Measurements from ENCODE around the gene ADPRH. TPM values are rescaled to one million over a fixed set of nuclear protein-coding genes. Genes with fewer than 3 reads are reported as not detected.

The ADPRH gene
- total and polyA plus RNA-seq, 2 of the 4 experiments (the other 2 are of a cell fraction), result under 0.01 to 0.12 TPM

DNA sequence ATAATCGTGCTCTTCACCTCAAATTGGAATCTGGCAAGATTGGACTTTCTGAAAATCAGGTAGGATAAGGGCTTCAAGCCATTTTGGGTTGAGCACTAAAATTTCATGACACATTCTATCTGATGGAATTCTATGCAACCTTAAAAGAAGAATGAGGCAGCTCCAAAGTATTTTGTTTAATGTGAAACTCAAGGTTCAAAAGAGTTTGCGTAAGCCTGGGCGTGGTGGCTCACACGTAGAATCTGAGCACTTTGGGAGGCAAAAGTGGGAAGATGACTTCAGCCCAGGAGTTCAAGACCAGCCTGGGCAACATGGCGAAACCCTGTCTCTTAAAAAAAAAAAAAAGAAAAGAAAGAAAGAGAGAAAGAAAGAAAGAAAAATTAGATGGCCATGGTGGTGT is 14.8 kb downstream of the ADPRH start:
- Histone ChIP-seq H3K4me3 (ENCODE audit: insufficient read depth, low read depth, low read length) (no peak overlapping the region), H2BK5ac (ENCODE audit: low read depth, low read length, poor library complexity, severe bottlenecking) (no peak overlapping the region), H2AK9ac (replicated peaks; ENCODE audit: low read depth, low read length, poor library complexity) (no peak overlapping the region), H4K5ac (ENCODE audit: low read depth, low read length) (no peak overlapping the region), H2BK20ac (ENCODE audit: low read depth, low read length) (no peak overlapping the region), H3K14ac (replicated peaks; ENCODE audit: low read depth, low read length) (no peak overlapping the region), H4K8ac (ENCODE audit: low read depth in 2 of 2, low read length in 2 of 2) (no peak overlapping the region), H3K9me1 (ENCODE audit: insufficient read depth, low read length) (no peaks in the 10 kb centered on the region), H3K18ac (ENCODE audit: low read depth, low read length) (no peak overlapping the region), H4K91ac (ENCODE audit: insufficient read depth, low read depth, low read length) (no peak overlapping the region), H3K4me1 (ENCODE audit: control insufficient read depth, insufficient read depth, low read length) (no peaks in the 10 kb centered on the region), H2AK5ac (ENCODE audit: low read depth, low read length) (no peak overlapping the region), H3K27me3 (ENCODE audit: control insufficient read depth, insufficient read depth, low read length) (peaks cover 24% of the 10 kb centered on the region), H2BK120ac (ENCODE audit: low read depth, low read length) (no peak overlapping the region), H3K4me2 (ENCODE audit: low read depth, low read length) (no peak overlapping the region), H4K20me1 (ENCODE audit: insufficient read depth, low read length) (no peaks in the 10 kb centered on the region), H3K36me3 (ENCODE audit: control insufficient read depth, insufficient read depth, low read length) (no peaks in the 10 kb centered on the region), H3K27ac (ENCODE audit: insufficient read depth, low read length) (no peak overlapping the region), H3K56ac (ENCODE audit: extremely low read depth, insufficient read depth, low read length) (no peak overlapping the region), H3K79me1 (ENCODE audit: low read depth in 1 of 2, low read length in 2 of 2) (no peaks in the 10 kb centered on the region), H3K9me3 (ENCODE audit: control insufficient read depth, insufficient read depth, low read length) (no peaks in the 10 kb centered on the region), H2BK15ac (ENCODE audit: low read depth, low read length) (no peak overlapping the region), H2AFZ (replicated peaks; ENCODE audit: low read length, poor library complexity) (no peak overlapping the region), H3K23ac (ENCODE audit: low read depth, low read length) (no peak overlapping the region), H3K9ac (ENCODE audit: low read depth, low read length) (no peak overlapping the region), H3K4ac (ENCODE audit: low read depth, low read length) (no peak overlapping the region)
- ATAC-seq (ENCODE audit: low read depth) (no peak), DNase-seq (no peak)
- 80% methylated on average over 1 of the region's 5 CpGs; no CpG with 5 or more reads in 1 of the 2 experiments for WGBS, 2 experiments (ENCODE audit: extremely low coverage in 2 of 2, insufficient read length in 1 of 2)
- in situ Hi-C loops (cut with MboI; ENCODE audit: low sequenced_read_pairs) (loop anchor here (25.0 kb wide), 1 partner anchor 707 kb away; no protein-coding TSS in a partner anchor), intact Hi-C loops (cut with micrococcal nuclease) (no loop called here), dilution Hi-C loops (cut with HindIII; ENCODE audit: low sequenced_read_pairs, unreplicated experiment) (no loop called here)
- BruUV-seq (replicated peaks), result no TSS peak
- TF ChIP-seq BHLHE40 (IDR thresholded peaks at IDR 0.05; ENCODE audit: low read depth, low read length) (no peak), MXI1 (IDR thresholded peaks at IDR 0.05; ENCODE audit: borderline replicate concordance, low read depth, low read length) (no peak), MAFK (IDR thresholded peaks at IDR 0.05; ENCODE audit: low read depth, low read length) (no peak), NFE2L2 (IDR thresholded peaks at IDR 0.05; ENCODE audit: low read depth, low read length) (no peak), FOS (IDR thresholded peaks at IDR 0.05; ENCODE audit: low read depth, low read length) (no peak), RFX5 (IDR thresholded peaks at IDR 0.05; ENCODE audit: low read depth, low read length) (no peak), MAZ (IDR thresholded peaks at IDR 0.05; ENCODE audit: borderline replicate concordance, low read depth, low read length) (no peak), RCOR1 (IDR thresholded peaks at IDR 0.05; ENCODE audit: insufficient replicate concordance, low read length) (no peak), SMC3 (IDR thresholded peaks at IDR 0.05; ENCODE audit: low read depth, low read length) (no peak), POLR2A (IDR thresholded peaks at IDR 0.05; ENCODE audit: low read depth, low read length) (no peak), CHD1 (IDR thresholded peaks at IDR 0.05; ENCODE audit: low read depth, low read length) (no peak), RAD21 (IDR thresholded peaks at IDR 0.05; ENCODE audit: low read length) (no peak), CEBPB (IDR thresholded peaks at IDR 0.05; ENCODE audit: low read depth, low read length) (no peak)
- TF ChIP-seq, protein P1, sequence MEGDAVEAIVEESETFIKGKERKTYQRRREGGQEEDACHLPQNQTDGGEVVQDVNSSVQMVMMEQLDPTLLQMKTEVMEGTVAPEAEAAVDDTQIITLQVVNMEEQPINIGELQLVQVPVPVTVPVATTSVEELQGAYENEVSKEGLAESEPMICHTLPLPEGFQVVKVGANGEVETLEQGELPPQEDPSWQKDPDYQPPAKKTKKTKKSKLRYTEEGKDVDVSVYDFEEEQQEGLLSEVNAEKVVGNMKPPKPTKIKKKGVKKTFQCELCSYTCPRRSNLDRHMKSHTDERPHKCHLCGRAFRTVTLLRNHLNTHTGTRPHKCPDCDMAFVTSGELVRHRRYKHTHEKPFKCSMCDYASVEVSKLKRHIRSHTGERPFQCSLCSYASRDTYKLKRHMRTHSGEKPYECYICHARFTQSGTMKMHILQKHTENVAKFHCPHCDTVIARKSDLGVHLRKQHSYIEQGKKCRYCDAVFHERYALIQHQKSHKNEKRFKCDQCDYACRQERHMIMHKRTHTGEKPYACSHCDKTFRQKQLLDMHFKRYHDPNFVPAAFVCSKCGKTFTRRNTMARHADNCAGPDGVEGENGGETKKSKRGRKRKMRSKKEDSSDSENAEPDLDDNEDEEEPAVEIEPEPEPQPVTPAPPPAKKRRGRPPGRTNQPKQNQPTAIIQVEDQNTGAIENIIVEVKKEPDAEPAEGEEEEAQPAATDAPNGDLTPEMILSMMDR (conservative IDR thresholded peaks at IDR 0.05; ENCODE audit: low read depth, low read length), result no peak
- TF ChIP-seq, protein P2, sequence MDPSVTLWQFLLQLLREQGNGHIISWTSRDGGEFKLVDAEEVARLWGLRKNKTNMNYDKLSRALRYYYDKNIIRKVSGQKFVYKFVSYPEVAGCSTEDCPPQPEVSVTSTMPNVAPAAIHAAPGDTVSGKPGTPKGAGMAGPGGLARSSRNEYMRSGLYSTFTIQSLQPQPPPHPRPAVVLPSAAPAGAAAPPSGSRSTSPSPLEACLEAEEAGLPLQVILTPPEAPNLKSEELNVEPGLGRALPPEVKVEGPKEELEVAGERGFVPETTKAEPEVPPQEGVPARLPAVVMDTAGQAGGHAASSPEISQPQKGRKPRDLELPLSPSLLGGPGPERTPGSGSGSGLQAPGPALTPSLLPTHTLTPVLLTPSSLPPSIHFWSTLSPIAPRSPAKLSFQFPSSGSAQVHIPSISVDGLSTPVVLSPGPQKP (IDR thresholded peaks at IDR 0.05; ENCODE audit: borderline replicate concordance, low read depth, low read length), result no peak
- TF ChIP-seq, protein P3, sequence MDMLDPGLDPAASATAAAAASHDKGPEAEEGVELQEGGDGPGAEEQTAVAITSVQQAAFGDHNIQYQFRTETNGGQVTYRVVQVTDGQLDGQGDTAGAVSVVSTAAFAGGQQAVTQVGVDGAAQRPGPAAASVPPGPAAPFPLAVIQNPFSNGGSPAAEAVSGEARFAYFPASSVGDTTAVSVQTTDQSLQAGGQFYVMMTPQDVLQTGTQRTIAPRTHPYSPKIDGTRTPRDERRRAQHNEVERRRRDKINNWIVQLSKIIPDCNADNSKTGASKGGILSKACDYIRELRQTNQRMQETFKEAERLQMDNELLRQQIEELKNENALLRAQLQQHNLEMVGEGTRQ (IDR thresholded peaks at IDR 0.05; ENCODE audit: low read depth, low read length), result no peak
- CTCF ChIA-PET, result no interaction called here
- POLR2A ChIA-PET (ENCODE audit: unreplicated experiment), result no interaction called here
